Ascending aorta (tissue), 2 donors: ENCODE data around the gene BCL11A. TPM values are rescaled to one million over a fixed set of nuclear protein-coding genes. Genes with fewer than 3 reads are reported as not detected.

ENCODE experiments used
- DNase-seq, 2 donors: peaks; one replicate each; pipeline ENCODE4 v3.0.0-alpha.2; 2019; ENCODE audit warnings: low spot score in 2 of 2
- H3K27ac ChIP-seq, 2 donors: fragments of 200-600 bp; sonication (generic); one replicate each; pipeline ENCODE4 v1.5.1; 2016 to 2017; ENCODE audit warnings: mild to moderate bottlenecking in 1 of 2
- H3K27me3 ChIP-seq: fragments of 200-600 bp; sonication (generic); one replicate; pipeline ENCODE4 v1.5.1; 2017
- H3K36me3 ChIP-seq, 2 donors: fragments of 200-600 bp; sonication (generic); one replicate each; pipeline ENCODE4 v1.5.1; 2016
- H3K4me1 ChIP-seq, 2 donors: fragments of 200-600 bp; sonication (generic); one replicate each; pipeline ENCODE4 v1.5.1; 2016 to 2017; ENCODE audit warnings: mild to moderate bottlenecking in 1 of 2
- H3K4me3 ChIP-seq, 2 donors: fragments of 200-600 bp; sonication (generic); one replicate each; pipeline ENCODE4 v1.5.1; 2016 to 2017; ENCODE audit warnings: mild to moderate bottlenecking in 1 of 2
- H3K9me3 ChIP-seq, 2 donors: fragments of 200-600 bp; sonication (generic); one replicate each; pipeline ENCODE4 v1.5.1; 2016
- CTCF ChIP-seq, 3 experiments: fragments of 200-600 bp in 2 of 3; fragments of 450-650 bp in 1 of 3; sonication (generic) in 2 of 3; IDR thresholded peaks; one replicate each; pipeline ENCODE4 v1.5.1; 2016 to 2019; ENCODE audit warnings: antibody characterized with exemption in 3 of 3, mild to moderate bottlenecking in 1 of 3, moderate library complexity in 1 of 3
- intact Hi-C: fragments of 100-400 bp; cut with DNase I; formaldehyde crosslinking; loops from one replicate; pipeline ENCODE4 v1.15.1; 2023
- total RNA-seq: library from RNA; depleted of rRNA; stranded (reverse); fragments of >200 nt; gene quantifications from one replicate; pipeline ENCODE4 v1.1.0, GENCODE V29; 2016

The BCL11A gene
- total RNA-seq, 1 donor from 2014 or later: 0.11 TPM

GRCh38 chr2:60549928-60550177 lies 3.6 kb downstream of the BCL11A start:
- Histone ChIP-seq H3K4me3 (peak overlapping the region; percentile 68 to 71), H3K9me3 (no peaks in the 10 kb centered on the region), H3K4me1 (peaks cover 18 to 43% of the 10 kb centered on the region in 2 donors), H3K36me3 (no peaks in the 10 kb centered on the region), H3K27me3 (peaks cover 41% of the 10 kb centered on the region), H3K27ac (no peak overlapping the region)
- no peak for DNase-seq
- TF ChIP-seq CTCF (IDR thresholded peaks at IDR 0.05): no peak
- intact Hi-C loops: no loop called here

- no peak for DNase-seq
- Histone ChIP-seq H3K4me1 (peaks cover 18 to 39% of the 10 kb centered on the region in 2 donors), H3K36me3 (no peaks in the 10 kb centered on the region), H3K27ac (no peak overlapping the region), H3K27me3 (peaks cover 41% of the 10 kb centered on the region), H3K4me3 (peak overlapping the region; percentile 68 to 71), H3K9me3 (no peaks in the 10 kb centered on the region)
- intact Hi-C loops: no loop called here
- no peak for TF ChIP-seq CTCF (IDR thresholded peaks at IDR 0.05)
Measured at GRCh38 chr2:60549238-60549927, 4.1 kb downstream of the BCL11A start.

- H3K27ac ChIP-seq: no peak overlapping the region
- no peak for TF ChIP-seq CTCF (IDR thresholded peaks at IDR 0.05)
- no peaks in the 10 kb centered on the region for H3K36me3 ChIP-seq
- H3K4me1 ChIP-seq: peaks cover 14 to 34% of the 10 kb centered on the region in 2 donors
- DNase-seq: no peak
- peak overlapping the region; percentile 68 to 71 for H3K4me3 ChIP-seq
- peaks cover 37% of the 10 kb centered on the region for H3K27me3 ChIP-seq
- intact Hi-C loops: no loop called here
- H3K9me3 ChIP-seq: no peaks in the 10 kb centered on the region
Measured at GRCh38 chr2:60548845-60549237, 4.6 kb downstream of the BCL11A start.

GRCh38 chr2:60548311-60548710 lies 5.1 kb downstream of the BCL11A start:
- intact Hi-C loops: no loop called here
- no peak overlapping the region for H3K27ac ChIP-seq
- H3K27me3 ChIP-seq: peaks cover 33% of the 10 kb centered on the region
- TF ChIP-seq CTCF (IDR thresholded peaks at IDR 0.05): no peak
- DNase-seq: no peak
- no peaks in the 10 kb centered on the region for H3K9me3 ChIP-seq
- H3K4me3 ChIP-seq: no peak overlapping the region
- no peaks in the 10 kb centered on the region for H3K36me3 ChIP-seq
- peaks cover 11 to 34% of the 10 kb centered on the region in 2 donors for H3K4me1 ChIP-seq

- no peak for DNase-seq
- peaks cover 30% of the 10 kb centered on the region for H3K27me3 ChIP-seq
- H3K4me3 ChIP-seq: no peak overlapping the region
- H3K9me3 ChIP-seq: no peaks in the 10 kb centered on the region
- H3K36me3 ChIP-seq: no peaks in the 10 kb centered on the region
- peaks cover 11 to 31% of the 10 kb centered on the region in 2 donors for H3K4me1 ChIP-seq
- H3K27ac ChIP-seq: no peak overlapping the region
- intact Hi-C loops: no loop called here
- no peak for TF ChIP-seq CTCF (IDR thresholded peaks at IDR 0.05)
Measured at GRCh38 chr2:60547841-60548240, 5.6 kb downstream of the BCL11A start.
